Endometrial microvascular endothelial cells (primary cell): ENCODE data around the gene TNFRSF14. TPM values are rescaled to one million over a fixed set of nuclear protein-coding genes. Genes with fewer than 3 reads are reported as not detected.

ENCODE experiments used
- in situ Hi-C: cut with HindIII; loops from 2 replicates; pipeline ENCODE4 v1.10.0; 2017; ENCODE audit warnings: low sequenced_read_pairs, low pct_unique_long_range_greater_than_20kb; ENCODE audit errors: inconsistent ontology term
- total RNA-seq: library from RNA; depleted of rRNA; stranded (reverse); fragments of >200 nt; gene quantifications from one replicate; pipeline ENCODE4 v1.2.3, GENCODE V29; 2015; ENCODE audit errors: inconsistent ontology term

TNFRSF14 gene
- total RNA-seq: 41.4 TPM

DNA sequence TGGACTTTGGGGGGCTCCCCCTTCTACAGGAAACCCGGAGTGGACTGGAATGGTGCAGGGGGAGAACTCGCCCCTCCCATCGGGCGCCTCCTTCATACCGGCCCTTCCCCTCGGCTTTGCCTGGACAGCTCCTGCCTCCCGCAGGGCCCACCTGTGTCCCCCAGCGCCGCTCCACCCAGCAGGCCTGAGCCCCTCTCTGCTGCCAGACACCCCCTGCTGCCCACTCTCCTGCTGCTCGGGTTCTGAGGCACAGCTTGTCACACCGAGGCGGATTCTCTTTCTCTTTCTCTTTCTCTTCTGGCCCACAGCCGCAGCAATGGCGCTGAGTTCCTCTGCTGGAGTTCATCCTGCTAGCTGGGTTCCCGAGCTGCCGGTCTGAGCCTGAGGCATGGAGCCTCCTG is at the start of gene TNFRSF14:
Gene TNFRSF14, plus strand, starts transcription at position 95 of the 401 bp plus-strand sequence. Its CDS starts 294 bp downstream, at position 389.
- in situ Hi-C loops: no loop called here

DNA sequence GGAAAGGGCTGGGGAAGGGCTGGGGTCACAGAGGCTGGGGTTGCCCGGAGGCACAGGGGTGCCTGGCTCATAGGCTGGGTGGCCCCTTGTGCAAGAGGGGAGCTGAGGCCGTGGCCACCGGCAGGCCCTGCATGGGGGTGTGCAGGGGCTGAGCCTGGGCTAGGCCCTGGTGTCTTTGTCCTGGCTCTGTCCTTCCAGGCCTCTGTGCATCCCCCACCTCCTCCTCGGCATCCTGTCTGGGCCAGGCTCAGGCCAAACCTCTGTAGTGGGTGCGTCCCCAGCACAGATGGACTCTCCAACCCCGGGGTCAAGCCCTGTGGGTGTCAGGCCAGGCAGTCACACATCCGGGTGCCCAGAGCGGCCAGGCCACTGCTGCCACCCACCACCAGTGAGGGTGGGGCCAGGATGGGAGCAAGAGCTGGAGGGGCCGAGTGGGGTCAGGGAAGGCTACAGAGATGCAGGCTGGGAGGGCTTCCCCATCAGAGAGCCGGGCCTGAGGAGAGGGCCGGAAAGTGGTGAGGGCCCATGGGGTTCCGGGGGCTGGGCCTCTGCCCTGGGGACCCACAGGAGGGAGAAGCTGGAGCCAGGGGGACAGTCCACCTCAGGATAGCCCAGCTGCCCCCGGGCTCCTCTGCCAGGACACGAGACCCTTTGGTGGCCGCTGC is 49.1 kb upstream of the TNFRSF14 start:
- in situ Hi-C loops: no loop called here

DNA sequence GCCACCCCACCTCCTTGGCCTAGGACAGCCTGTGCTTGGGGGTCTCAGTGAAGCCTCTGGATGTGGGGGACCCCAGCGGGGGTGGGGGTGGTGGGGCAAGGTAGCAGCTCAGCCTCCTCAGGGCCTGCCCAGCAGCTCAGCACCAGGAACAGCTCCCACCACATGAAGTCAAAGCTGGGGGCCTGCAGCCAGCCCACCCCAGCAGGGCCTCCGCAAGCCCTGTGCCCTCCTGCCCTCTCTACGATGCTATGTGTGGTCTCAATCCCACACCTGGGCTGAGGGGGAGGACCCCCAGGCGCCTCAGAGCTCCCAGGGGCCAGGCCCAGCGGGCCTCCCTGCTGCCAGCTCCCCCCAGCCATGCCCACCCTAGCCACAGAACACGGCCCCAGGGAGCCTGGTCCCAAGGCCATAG is 48.4 kb upstream of the TNFRSF14 start:
- in situ Hi-C loops: no loop called here

DNA sequence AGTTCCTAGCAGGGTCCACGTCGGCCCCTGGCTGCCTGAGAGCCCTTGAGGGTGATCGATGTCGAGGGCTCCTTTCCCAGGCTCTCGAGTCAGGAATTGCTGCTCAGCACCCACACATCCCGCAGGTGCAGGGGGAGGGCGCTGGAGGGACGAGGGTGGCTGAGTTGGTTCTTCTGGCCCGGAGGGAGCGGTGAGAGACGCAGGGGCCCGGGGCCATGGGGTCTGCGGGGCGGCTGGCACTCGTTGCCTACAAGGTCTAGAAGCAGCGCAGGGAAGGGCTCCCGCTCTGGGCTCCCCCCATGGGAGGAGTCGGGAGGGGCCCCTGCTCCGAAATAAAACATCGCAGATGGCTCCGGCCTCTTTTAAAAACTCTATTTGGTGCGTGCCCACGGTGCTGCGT is 48.0 kb upstream of the TNFRSF14 start:
- in situ Hi-C loops: no loop called here

DNA sequence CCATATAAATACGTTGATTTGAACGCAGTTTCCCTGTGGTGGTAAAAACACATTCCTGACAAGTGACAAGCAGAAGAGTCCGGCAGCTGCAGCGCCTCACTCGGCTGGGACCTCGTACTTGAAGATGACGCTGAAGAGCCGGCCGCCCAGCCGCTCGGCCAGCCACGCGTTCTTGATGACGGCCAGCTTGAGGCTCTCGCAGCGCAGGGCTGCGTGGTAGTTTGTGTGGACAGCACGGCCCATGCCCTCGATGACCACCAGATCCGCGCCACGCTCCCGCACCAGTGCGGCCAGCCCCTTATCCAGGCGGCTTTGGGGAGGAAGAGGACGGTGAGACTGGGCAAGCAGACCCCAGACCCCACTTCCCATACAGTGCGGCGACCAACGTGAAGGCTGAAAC is 47.4 kb upstream of the TNFRSF14 start:
- in situ Hi-C loops: no loop called here

DNA sequence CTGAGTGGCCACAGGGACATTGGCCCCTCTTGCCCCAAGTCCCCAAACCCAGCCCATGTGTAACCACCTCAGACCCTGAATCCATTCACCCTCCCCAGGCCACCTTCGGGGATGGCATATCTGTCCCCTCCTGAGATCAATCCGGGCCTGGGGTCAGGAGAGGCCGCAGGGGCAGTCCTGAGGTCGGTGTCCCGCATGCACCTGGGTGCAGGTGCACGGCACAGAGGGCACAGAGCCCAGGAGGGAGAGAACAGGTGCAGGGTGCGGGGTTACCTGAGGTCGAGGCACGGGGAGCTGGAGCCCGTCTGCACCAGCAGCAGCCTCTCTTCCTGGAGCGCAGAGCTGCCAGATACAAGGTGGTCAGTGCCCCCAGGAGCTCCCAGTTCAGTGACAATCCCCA is 46.6 kb upstream of the TNFRSF14 start:
- in situ Hi-C loops: no loop called here

DNA sequence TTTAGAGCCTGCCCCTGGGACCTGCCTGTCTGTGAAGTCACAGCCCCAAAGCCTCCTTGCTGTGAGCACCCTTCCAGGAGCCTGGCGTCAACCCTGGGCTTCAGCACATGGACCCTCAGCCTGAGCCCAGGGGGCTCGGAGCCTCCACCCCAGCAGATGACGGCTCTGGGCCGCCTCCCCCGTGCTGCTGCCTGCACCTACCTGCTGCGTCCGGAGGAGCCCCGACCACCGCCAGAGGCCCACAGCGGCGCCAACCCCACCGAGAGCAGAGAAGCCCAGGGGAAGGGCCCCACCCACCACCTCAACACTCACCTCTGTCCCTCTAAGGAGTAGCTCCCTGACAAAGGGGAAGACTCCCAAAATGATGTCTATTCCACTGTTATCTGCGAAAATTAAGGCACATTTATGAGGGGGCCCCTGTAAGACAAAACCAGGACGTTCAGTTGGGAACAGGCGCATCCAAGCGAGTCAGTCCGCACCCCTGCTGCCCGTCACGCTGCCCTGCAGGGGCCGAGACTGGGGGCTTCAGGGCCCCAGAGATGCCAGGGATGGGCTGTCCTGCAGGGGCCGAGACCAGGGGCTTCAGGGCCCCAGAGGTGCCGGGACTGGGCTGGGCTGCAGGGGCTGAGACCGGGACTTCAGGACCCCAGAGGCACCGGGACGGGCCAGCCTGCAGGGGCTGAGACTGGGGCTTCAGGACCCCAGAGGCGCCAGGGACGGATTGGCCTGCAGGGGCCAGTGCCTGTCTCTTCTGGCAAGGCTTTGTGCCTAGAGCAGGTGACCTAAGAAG is 45.6 kb upstream of the TNFRSF14 start:
- in situ Hi-C loops: no loop called here

DNA sequence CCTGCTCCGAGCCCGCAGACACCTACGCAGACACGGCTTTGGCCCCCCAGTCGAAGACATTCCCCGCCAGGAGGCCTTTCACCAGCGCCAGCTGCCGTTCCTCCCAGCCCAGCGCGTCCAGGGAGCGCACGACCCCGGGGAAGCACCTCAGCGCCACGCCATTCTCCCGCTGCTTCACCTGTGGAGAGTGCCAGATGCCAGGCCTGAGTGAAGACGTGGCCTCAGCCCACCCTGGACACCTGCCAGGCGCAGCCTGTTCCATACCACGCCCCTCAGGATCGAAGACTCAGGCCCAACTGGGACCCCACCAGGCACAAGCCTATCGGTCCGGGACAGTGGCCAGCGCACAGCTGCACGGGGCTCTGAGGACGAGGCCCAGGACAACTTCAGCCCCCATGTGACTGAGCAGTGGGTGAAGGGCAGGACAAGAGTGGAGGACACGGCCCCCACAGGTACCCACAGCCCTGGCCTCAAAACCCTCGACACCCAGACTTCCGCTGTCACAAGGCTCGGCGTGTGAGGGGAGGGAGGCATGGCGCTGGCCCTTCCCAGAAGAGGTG is 43.2 kb upstream of the TNFRSF14 start:
- in situ Hi-C loops: no loop called here

DNA sequence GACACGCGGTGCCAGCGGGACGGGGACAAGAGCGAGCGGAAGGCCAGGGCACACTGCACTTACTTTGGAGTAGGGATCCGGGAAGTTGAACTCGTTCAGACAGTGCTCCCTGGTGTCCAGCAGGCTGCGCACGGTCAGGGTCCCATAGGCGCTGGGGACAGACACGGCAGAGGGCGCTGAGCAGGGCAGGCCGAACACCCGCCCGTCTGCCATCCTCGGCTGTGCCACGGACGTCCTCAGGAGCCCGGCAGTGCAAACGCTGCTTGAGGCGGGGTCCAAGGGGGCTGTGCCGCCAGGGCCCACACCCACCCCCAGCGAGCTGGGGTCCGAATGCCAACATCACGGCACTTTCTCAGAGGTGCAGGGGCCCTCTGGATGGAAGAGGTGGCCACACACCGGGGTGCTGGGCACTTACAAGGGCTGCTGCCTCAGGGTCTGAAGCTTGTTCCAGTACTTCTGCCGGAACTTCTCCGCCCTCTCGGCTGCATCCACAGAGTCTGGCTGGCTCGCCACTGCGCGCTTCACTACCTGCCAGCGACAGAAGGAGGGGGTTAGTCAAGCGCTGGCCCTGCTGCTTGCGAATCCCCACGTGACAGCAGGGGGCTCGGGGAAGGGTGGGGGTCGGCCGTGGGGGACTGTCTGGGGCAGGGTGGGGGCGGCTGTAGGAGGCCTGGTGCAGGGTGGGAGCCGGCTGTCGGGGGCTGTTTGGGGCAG is 42.1 kb upstream of the TNFRSF14 start:
- in situ Hi-C loops: no loop called here

DNA sequence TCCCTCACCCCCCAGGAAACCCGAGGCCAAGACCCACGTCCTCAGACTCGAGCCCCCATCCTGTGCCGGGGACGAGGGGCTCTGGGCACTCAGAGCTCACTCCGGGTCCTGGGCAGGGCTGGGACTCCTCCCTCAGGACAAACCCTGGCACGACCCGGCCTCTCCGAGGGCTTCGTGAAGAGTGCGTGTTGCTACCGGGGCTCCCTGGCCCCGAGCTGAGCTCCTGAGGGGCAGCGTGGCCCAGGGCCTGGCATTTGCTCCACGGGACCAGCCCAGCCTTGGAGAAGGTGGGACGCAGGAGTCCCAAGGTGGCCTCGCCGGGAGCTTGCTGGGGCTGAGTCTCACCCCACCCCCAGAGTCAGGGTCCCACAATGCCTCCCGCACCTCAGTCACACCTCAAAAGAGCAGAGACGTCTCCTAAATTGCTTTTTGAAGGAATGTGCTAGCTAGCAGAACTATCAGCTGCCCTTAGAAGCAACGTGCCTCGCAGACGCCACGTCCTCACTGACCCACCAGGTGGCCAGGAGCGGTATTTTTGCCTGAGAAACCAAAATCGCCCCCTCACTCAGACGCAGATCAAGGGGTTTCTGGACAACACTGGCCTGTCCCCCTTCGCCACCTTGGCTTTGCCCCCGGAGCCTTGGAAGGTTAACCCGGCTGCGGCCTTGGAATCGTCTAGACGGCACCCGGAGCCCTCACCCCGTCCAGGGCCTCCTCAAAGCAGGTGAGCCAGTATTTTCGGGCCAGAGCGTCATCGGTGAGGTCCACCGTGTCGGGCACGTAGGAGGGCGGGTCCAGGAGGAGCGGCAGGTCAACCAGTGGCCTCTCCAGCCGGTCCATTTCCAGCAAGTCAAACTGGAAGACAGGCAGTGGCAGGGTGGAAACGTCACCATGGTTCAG is 41.1 kb upstream of the TNFRSF14 start:
- in situ Hi-C loops: no loop called here

DNA sequence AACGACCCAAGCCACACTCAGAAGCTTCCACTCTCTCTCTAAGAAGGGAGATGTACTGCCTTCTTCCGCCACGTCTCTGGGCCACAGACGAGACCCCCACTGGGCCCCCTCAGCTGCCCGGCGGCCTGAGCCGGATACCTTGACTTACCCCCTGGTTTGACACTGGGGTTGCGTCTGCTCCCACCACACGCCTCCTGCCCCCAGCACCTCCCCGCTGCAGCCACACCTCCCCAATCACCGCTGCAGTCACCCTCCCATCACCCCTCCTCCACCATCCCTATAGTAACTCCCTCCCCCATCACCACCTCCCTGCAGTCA is 40.4 kb upstream of the TNFRSF14 start:
- in situ Hi-C loops: no loop called here

DNA sequence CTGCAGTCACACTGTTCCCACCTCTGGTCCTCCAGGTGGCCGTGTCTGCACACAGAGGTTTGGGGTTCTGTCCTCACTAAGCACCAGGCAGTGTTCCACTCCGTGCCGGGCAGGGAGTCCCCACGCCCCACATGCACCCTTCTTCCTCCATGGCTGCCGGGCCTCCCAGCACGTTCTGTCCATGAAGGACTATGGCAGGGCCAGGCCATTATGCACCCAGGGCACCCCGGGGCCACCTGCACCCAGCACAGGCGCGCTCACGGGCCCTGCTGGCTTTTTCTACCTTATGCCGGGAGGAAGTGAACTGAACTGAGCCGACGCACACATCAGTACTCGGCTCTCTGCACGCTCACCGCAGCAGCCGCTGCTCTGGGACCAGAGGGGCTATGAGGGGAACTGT is 40.0 kb upstream of the TNFRSF14 start:
- in situ Hi-C loops: no loop called here

DNA sequence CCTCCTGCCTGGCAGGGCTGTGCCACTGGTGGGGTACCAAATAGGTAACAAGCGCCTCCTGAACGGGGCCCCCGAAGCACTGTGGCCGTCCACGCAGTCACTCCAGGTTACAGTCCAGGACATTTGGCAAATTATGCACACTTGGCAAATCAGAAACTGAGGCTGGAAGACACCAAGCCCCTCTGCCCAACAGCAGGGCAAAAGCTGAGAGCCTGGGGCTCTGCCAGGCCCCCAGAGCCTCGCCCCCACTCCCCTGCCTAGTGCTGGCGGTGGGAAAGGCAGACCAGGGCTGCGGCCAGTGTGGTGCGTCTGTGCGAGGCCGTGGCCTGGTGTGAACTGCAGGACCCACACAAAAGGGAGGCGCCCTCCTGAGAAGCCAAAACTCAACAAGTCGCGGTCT is 39.2 kb upstream of the TNFRSF14 start:
- in situ Hi-C loops: no loop called here

DNA sequence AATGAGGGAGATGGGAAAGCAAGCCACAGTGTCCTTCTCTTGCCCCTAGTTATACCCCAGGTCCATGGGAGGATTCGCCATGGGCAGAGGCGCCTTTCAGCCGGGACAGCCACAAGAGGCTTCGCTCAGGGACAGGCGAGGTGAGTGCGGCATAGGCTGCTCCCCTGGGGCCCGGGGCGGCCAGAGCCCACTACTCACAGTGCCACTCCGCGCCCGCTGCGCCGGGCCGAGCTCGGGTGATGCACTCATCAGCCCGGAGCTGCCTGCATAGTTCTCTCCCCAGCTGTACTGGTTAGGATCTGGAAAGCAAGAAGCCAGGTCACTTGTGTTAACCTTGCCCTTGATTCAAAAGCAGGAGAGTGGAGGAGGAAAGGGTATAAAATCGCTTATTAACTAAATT is 38.2 kb upstream of the TNFRSF14 start:
- in situ Hi-C loops: no loop called here

DNA sequence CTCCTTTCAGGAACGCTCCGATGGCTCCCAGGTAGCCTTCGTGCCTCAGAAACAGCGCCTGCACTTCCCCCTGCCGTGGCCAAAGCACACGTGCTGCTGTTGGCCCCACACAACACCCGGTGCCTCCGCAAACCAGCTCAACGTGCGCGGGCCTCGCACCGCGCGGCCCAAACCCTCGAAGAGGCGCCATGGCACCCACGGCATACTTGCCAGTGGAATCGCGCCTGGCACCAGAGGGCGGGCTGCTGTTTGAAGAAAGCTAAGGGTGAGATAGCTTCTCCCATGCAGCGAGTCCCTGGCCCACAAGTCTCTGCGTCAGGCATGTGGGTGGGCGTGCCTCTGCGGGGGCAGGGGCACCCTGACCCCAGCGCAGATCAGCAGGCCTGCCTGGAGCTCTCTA is 37.6 kb upstream of the TNFRSF14 start:
- in situ Hi-C loops: no loop called here

DNA sequence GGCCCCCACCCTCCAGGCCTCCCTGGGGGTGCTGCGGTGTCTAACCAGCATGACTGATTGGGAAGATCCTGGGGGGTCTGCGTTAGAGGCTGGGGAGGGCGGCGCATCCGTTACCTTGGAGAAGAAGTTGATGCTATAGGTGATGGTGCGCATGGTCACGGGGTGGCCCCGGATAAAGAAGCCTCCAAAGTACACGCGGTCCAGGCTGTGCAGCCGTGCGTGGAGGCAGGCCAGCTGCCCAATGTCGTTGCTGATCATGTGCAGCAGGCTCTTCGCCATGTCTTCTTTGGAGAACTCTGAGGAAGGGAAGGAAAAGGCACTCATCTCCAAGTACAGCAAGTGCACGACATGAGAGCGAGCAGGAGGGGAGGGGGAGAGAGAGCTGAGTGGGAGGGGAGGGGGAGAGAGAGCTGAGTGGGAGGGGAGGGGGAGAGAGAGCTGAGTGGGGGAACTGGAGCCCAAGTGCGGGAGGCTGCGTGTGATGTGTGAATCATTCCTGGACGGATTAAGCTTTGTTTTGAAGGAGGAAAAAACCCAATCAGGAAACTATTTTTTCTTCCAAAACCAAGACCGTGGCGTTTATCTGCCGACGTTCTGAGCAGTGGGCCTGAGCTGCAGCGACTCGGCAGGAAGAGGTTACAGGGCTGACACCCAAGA is 37.0 kb upstream of the TNFRSF14 start:
- in situ Hi-C loops: no loop called here

DNA sequence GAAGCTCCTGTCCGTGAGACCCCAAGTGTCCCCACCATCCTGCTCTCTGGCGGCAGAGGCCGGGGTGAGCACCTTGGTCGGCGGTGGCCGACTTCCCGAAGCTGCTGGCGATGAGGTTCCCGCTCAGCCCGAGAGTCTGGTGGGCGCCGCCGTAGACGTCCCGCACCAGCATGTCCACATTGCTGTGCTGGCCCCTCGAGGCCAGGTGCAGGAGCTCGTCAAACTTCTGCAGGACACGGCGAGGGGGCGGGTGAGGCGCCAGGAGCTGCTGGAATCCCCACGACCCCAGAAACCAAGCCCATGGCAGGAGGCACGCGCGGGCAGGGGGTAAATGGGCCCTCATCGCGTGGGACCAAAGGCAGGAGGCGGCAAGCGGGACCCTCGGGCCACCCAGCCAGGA is 36.4 kb upstream of the TNFRSF14 start:
- in situ Hi-C loops: no loop called here

DNA sequence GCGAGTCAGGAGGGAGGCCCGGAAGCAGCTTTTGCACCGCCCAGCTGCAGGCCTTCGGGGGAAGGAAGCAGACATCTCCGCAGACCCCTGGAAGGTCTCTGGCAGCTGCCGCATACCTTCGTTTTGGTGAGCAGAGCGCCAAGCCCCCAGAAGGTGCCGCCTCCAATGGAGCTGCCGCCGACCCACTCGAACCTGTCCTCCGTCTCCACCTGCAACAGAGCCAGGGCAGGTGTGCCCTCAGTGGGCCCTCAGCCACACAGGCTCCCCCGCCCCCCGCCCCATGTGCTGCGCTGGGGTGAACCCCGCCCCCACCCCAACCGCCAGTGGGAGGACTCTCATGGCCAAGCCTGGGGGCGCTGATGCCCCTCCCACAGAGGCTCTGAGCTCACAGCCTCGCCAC is 36.0 kb upstream of the TNFRSF14 start:
- in situ Hi-C loops: no loop called here
